HG02642 (cell line): Measurements from ENCODE around the gene SHISAL1.

ENCODE experiments used
- ATAC-seq: cut with Tn5 transposase; IDR thresholded peaks from one replicate; pipeline ENCODE4 v1.9.1; 2021; ENCODE audit warnings: mild to moderate bottlenecking; ENCODE audit not compliant: unreplicated experiment, poor library complexity

The SHISAL1 gene

GRCh38 chr22:44266796-44267760 lies 45.7 kb downstream of the SHISAL1 start:
- no peak for ATAC-seq

- ATAC-seq: no peak
These were observed 49.2 kb downstream of the SHISAL1 start for GRCh38 chr22:44263547-44263946.

- no peak for ATAC-seq
These were observed 50.7 kb downstream of the SHISAL1 start for GRCh38 chr22:44261861-44262595.

- no peak for ATAC-seq
These were observed 51.4 kb downstream of the SHISAL1 start for GRCh38 chr22:44261164-44261860.

- ATAC-seq: no peak
These were observed 52.3 kb downstream of the SHISAL1 start for GRCh38 chr22:44260216-44261035.

- ATAC-seq: no peak
These were observed 53.2 kb downstream of the SHISAL1 start for GRCh38 chr22:44259366-44260215.

- no peak for ATAC-seq
These were observed 55.9 kb downstream of the SHISAL1 start for GRCh38 chr22:44256556-44257485.

- no peak for ATAC-seq
These were observed 56.7 kb downstream of the SHISAL1 start for GRCh38 chr22:44256085-44256484.

GRCh38 chr22:44254811-44255210 lies 57.9 kb downstream of the SHISAL1 start:
- no peak for ATAC-seq

GRCh38 chr22:44249376-44250147 lies 63.2 kb downstream of the SHISAL1 start:
- no peak for ATAC-seq

GRCh38 chr22:44248926-44249325 lies 63.8 kb downstream of the SHISAL1 start:
- no peak for ATAC-seq

- no peak for ATAC-seq
These were observed 64.5 kb downstream of the SHISAL1 start for GRCh38 chr22:44247923-44248892.

GRCh38 chr22:44247346-44247745 lies 65.4 kb downstream of the SHISAL1 start:
- ATAC-seq: no peak

GRCh38 chr22:44246615-44247326 lies 66.0 kb downstream of the SHISAL1 start:
- ATAC-seq: no peak

GRCh38 chr22:44245867-44246266 lies 66.9 kb downstream of the SHISAL1 start:
- no peak for ATAC-seq
